RWPE1 (cell line): ENCODE results near the gene SIPA1L2.
"Not testable (repeated sequence)": the region's sequence is repeated elsewhere in the genome, so short reads cannot be mapped to it uniquely, and the experiment has no call there.

ENCODE experiments used
- CTCF ChIA-PET: fragments of 350-600 bp; sonication (Branson Sonifier 250); formaldehyde crosslinking; extraction: SDS; loops from one replicate; lab custom pipeline; 2021; lab: Yijun Ruan, JAX
- POLR2A ChIA-PET: fragments of 400-600 bp; formaldehyde crosslinking; extraction: SDS; loops from one replicate; lab custom pipeline; 2020; ENCODE audit warnings: antibody characterized with exemption; ENCODE audit not compliant: low non-redundant PET; lab: Yijun Ruan, JAX
- DNase-seq: peaks from one replicate; pipeline ENCODE4 v3.0.0; 2012; ENCODE audit warnings: low spot score
- H3K27ac ChIP-seq: fragments of 450-650 bp; 2 replicates; pipeline ENCODE4 v1.5.1; 2017
- TF ChIP-seq, protein P1 (sequence below): fragments of 450-650 bp; conservative IDR thresholded peaks from 2 replicates; pipeline ENCODE4 v1.5.1; 2017; ENCODE audit warnings: low read depth, mild to moderate bottlenecking

The SIPA1L2 gene

DNA sequence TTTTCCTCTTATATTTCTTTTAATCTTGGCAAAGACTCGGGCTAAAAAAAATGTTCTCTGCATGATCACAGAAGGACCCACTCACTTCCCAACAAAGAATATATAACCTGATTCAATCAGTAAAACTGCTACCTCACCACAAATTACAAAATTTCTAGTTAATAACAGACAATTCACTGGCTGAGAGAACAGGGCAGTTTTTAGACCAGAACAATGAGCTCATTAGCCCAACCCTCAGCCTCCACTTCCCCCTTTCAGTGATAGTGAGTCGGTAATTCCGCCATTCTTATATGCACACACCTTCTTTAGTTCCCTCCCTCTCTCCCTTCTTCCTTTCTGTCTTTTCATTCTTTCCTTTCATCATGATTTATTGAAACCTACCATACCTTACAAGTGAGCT lies 8.9 kb downstream of the SIPA1L2 start:
- no peak for DNase-seq
- CTCF ChIA-PET = interaction anchor here (0.5 kb wide), 1 partner anchor 198 kb away, joined by 3 read pairs; no protein-coding TSS in a partner anchor
- H3K27ac ChIP-seq = no peak overlapping the region
- POLR2A ChIA-PET = no interaction called here
- TF ChIP-seq, protein P1, sequence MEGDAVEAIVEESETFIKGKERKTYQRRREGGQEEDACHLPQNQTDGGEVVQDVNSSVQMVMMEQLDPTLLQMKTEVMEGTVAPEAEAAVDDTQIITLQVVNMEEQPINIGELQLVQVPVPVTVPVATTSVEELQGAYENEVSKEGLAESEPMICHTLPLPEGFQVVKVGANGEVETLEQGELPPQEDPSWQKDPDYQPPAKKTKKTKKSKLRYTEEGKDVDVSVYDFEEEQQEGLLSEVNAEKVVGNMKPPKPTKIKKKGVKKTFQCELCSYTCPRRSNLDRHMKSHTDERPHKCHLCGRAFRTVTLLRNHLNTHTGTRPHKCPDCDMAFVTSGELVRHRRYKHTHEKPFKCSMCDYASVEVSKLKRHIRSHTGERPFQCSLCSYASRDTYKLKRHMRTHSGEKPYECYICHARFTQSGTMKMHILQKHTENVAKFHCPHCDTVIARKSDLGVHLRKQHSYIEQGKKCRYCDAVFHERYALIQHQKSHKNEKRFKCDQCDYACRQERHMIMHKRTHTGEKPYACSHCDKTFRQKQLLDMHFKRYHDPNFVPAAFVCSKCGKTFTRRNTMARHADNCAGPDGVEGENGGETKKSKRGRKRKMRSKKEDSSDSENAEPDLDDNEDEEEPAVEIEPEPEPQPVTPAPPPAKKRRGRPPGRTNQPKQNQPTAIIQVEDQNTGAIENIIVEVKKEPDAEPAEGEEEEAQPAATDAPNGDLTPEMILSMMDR = no peak

DNA sequence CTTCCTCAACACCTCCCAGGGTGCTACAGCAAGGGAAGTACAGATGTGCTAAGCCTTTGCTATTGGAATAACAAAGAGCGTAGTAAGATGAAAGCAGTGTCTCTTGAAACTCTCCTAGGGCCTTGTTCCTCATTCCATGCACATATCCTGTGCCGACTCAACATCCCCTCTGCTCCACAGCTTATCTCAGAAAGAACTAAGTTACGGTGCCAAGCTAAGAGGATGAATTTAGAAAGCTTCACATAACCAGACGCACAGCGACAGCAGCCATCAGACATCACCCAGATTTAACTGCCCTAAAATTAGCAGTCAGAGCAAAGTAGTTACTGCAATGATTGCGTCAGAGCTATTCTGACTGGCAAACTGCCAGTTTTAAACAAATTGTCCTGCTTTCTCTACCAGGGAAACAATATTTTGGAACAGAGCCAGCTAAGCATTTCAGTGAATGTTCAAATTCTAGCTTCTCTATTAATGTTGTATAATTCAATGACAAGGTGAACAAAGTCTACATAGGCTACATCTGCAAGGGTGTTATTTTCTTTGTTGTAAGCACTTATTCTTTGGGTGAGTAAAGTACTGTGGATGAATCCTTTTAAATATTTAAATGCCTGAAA lies 9.5 kb downstream of the SIPA1L2 start:
- H3K27ac ChIP-seq = no peak overlapping the region
- POLR2A ChIA-PET = no interaction called here
- CTCF ChIA-PET = interaction anchor here (0.5 to 0.7 kb wide), 2 partner anchors 197 to 839 kb away, joined by 3 read pairs; no protein-coding TSS in a partner anchor
- peak; percentile 28 for DNase-seq
- TF ChIP-seq, protein P1 = no peak

DNA sequence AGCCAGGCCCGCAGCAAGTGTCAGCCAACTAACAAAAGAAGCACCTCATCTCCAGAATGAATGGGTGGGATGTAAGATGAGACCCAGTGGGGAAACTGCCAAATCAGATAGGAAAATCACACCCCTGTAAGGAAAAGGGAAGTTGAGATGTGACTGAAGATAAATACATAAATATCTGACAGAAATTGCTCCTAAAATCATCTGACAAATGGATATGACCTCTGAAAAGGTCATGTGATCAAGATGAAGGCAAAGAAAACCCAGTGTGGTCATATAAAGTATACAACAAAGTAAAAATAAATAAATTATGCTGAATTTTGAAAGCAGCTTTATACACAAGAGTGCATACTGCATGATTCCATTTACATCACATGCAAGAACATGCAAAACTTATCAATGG lies 12.7 kb downstream of the SIPA1L2 start:
- CTCF ChIA-PET = interaction anchor here (0.6 kb wide), 1 partner anchor 425 kb away, joined by 4 read pairs; no protein-coding TSS in a partner anchor
- POLR2A ChIA-PET = no interaction called here

DNA sequence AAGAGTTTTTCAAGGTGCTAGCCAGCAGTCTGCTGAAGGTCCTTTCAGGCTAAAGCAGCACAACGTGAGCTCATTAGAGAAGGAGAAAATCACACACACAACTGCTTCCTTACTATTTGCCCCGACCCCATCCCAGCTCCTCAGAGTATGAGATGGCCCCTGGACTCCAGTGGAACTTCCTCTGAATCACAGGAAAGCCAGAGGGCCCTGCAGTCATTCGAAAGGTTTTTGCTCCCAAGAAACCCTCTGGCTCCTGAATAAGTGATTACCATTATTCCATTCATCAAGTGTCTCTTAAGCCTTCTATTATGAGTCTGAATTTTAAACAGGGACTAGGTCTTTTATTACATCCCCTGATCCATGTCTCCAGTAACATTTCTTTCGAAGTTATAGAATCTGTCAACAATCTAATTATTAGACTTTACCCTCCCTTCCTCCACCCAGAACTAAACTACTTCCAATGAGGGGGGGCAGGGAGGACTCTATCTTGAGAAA lies 14.6 kb downstream of the SIPA1L2 start:
- TF ChIP-seq, protein P1 = no peak
- POLR2A ChIA-PET = no interaction called here
- no peak overlapping the region for H3K27ac ChIP-seq
- CTCF ChIA-PET = interaction anchor here (0.6 to 0.8 kb wide), 2 partner anchors 570 to 661 kb away, joined by 3 to 4 read pairs; no protein-coding TSS in a partner anchor
- no peak for DNase-seq

More for the DNA sequence above, 12.7 kb downstream of the SIPA1L2 start:
- TF ChIP-seq, protein P1 = no peak
- DNase-seq = no peak
- H3K27ac ChIP-seq = no peak overlapping the region

DNA sequence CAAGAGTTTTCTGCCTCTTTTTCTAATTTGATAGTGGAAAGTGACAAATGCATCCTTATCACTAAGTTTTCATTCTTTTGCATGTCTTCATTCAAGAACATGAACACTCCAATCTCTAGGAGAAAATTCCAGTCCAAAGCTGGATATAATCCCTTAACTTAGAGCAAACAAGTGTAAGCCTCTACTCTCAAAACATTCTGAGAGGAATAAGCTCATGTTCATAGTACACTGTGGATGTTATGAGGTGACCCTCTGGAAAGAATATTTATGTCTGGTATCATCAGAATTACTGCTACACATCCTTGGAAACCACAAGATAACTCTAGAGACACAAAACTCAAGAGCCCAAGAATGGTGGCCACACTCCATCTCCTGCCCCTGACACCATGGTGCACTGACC lies 15.1 kb downstream of the SIPA1L2 start:
- no peak for DNase-seq
- no peak overlapping the region for H3K27ac ChIP-seq
- CTCF ChIA-PET = interaction anchor here (0.8 kb wide), 1 partner anchor 571 kb away, joined by 4 read pairs; no protein-coding TSS in a partner anchor
- POLR2A ChIA-PET = no interaction called here
- TF ChIP-seq, protein P1 = no peak

DNA sequence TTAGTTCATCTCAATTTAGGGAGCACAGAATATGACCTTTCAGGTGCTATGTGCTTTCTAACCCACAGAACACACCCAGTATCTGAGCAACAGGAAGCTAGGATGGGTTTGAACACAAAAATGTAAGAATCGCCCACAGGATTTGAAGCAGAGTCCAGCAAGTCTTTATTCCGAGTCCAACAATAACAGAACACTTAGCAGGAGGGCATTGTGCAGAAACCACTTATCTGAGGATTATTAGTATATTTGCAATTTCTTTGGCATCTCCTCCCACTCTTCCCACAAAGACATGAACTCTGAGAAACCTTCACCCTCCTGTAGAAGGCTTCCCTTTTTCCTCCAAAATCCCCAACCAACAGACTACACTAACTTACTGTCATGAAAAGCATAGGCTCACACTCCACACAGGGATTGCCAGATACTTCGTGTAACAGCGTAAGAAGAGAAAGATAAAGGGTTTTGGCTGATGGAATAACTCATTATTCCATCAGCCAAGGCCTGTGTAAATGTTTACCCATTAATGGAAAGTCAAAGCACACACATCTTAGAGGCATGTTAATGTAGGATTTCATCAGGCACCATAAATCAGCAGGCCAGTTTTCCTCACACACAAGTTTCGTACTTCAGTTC lies 16.1 kb downstream of the SIPA1L2 start:
- DNase-seq = no peak
- ChIA-PET CTCF (interaction anchor here (0.5 kb wide), 1 partner anchor 300 kb away, joined by 6 read pairs; no protein-coding TSS in a partner anchor), POLR2A (no interaction called here)
- H3K27ac ChIP-seq = no peak overlapping the region
- TF ChIP-seq, protein P1 = no peak

DNA sequence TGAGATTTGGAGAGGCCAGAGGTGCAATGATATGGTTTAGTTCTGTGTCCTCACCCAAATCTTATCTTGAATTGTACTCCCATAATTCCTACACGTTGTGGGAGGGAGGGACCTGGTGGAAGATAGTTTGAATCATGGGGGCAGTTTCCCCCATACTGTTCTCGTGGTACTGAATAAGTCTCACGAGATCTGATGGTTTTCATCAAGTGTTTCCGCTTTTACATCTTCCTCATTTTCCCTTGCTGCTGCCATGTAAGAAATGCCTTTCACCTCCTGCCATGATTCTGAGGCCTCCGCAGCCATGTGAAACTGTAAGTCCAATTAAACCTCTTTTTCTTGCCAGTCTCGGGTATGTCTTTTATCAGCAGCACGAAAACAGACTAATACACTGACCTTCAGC lies 17.1 kb downstream of the SIPA1L2 start:
- DNase-seq, POLR2A ChIA-PET, H3K27ac ChIP-seq, CTCF ChIA-PET: not testable (repeated sequence)
